Measurements from ENCODE around the gene KLHL9. TPM values are rescaled to one million over a fixed set of nuclear protein-coding genes. Genes with fewer than 3 reads are reported as not detected.

Gene KLHL9
- total RNA-seq, 4 donors from 2014 or later: 12.0 to 17.2 (median 13.9) TPM

- no peak overlapping the region for H3K4me3 ChIP-seq
- no peaks in the 10 kb centered on the region for H3K9me3 ChIP-seq
- no peak for DNase-seq (ENCODE audit: low spot score in 2 of 2)
- WGBS: 91% methylated on average over 5 of the region's 5 CpGs
- TF ChIP-seq EP300 (IDR thresholded peaks at IDR 0.05): no peak
- TF ChIP-seq POLR2AphosphoS5 (IDR thresholded peaks at IDR 0.05): no peak
- no peak for TF ChIP-seq POLR2A (IDR thresholded peaks at IDR 0.05)
- peaks cover 3% of the 10 kb centered on the region for H3K27me3 ChIP-seq
- H3K4me1 ChIP-seq: no peaks in the 10 kb centered on the region
- no peaks in the 10 kb centered on the region for H3K36me3 ChIP-seq
- H3K27ac ChIP-seq: no peak overlapping the region
Measured at GRCh38 chr9:21286099-21286498, 49.1 kb downstream of the KLHL9 start.

DNA sequence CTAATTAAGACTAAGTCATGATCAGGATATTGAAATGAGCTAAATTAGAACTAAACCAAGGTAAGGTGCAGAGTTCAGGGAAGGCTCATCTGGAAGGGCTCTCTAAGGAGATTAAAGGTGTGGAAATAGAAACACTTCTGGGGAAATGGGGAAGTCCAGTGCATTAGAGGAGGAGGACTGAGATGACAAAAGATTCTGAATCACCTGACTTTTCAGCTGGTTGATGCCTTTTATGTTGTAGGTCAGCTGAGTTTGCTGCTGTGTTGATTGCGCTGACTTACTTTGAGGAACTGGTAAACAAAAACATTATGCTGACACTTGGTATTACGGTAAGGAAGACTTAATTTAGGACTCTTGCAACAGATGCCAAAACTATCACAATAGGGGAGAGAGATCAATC, 53.9 kb downstream of the KLHL9 start:
- H3K27ac ChIP-seq: no peak overlapping the region
- 26% methylated on average over 2 of the region's 2 CpGs for WGBS
- H3K9me3 ChIP-seq: no peaks in the 10 kb centered on the region
- no peaks in the 10 kb centered on the region for H3K4me1 ChIP-seq
- no peak for DNase-seq (ENCODE audit: low spot score in 2 of 2)
- H3K4me3 ChIP-seq: no peak overlapping the region
- no peaks in the 10 kb centered on the region for H3K36me3 ChIP-seq
- TF ChIP-seq POLR2AphosphoS5 (IDR thresholded peaks at IDR 0.05) (no peak), EP300 (IDR thresholded peaks at IDR 0.05) (no peak)
- TF ChIP-seq, protein P1, sequence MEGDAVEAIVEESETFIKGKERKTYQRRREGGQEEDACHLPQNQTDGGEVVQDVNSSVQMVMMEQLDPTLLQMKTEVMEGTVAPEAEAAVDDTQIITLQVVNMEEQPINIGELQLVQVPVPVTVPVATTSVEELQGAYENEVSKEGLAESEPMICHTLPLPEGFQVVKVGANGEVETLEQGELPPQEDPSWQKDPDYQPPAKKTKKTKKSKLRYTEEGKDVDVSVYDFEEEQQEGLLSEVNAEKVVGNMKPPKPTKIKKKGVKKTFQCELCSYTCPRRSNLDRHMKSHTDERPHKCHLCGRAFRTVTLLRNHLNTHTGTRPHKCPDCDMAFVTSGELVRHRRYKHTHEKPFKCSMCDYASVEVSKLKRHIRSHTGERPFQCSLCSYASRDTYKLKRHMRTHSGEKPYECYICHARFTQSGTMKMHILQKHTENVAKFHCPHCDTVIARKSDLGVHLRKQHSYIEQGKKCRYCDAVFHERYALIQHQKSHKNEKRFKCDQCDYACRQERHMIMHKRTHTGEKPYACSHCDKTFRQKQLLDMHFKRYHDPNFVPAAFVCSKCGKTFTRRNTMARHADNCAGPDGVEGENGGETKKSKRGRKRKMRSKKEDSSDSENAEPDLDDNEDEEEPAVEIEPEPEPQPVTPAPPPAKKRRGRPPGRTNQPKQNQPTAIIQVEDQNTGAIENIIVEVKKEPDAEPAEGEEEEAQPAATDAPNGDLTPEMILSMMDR (IDR thresholded peaks at IDR 0.05): no peak
- peaks cover 6% of the 10 kb centered on the region for H3K27me3 ChIP-seq

Other genes with a start within 250 kb of the KLHL9 start
- not detected for gene IFNW1, start 193.6 kb downstream of the KLHL9 start, total RNA-seq
- gene IFNA21, start 168.7 kb downstream of the KLHL9 start, total RNA-seq: not detected
- not detected for gene IFNA4, start 147.8 kb downstream of the KLHL9 start, total RNA-seq
- gene IFNA7, start 133.2 kb downstream of the KLHL9 start, total RNA-seq: not detected
- gene IFNA10, start 128.3 kb downstream of the KLHL9 start, total RNA-seq: not detected
- gene IFNA16, start 118.1 kb downstream of the KLHL9 start, total RNA-seq: not detected
- not detected for gene IFNA17, start 107.2 kb downstream of the KLHL9 start, total RNA-seq
- gene IFNA14, start 95.4 kb downstream of the KLHL9 start, total RNA-seq: not detected
- gene IFNA5, start 30.1 kb downstream of the KLHL9 start, total RNA-seq: not detected
- not detected for gene IFNA6, start 15.5 kb upstream of the KLHL9 start, total RNA-seq
- gene IFNA13, start 32.7 kb upstream of the KLHL9 start, total RNA-seq: not detected
- gene IFNA2, start 50.0 kb upstream of the KLHL9 start, total RNA-seq: not detected
- not detected for gene IFNA8, start 73.7 kb upstream of the KLHL9 start, total RNA-seq
- gene IFNA1, start 105.0 kb upstream of the KLHL9 start, total RNA-seq: not detected
- not detected for gene IFNE, start 146.9 kb upstream of the KLHL9 start, total RNA-seq

All from suprapubic skin (tissue), 4 donors.